Ascending aorta (tissue), 2 donors: ENCODE results near the gene ESR1. TPM values are rescaled to one million over a fixed set of nuclear protein-coding genes. Genes with fewer than 3 reads are reported as not detected.

Experiments
- DNase-seq, 2 donors: peaks; one replicate each; pipeline ENCODE4 v3.0.0-alpha.2; 2019; ENCODE audit warnings: low spot score in 2 of 2
- H3K27ac ChIP-seq, 2 donors: fragments of 200-600 bp; sonication (generic); one replicate each; pipeline ENCODE4 v1.5.1; 2016 to 2017; ENCODE audit warnings: mild to moderate bottlenecking in 1 of 2
- H3K27me3 ChIP-seq: fragments of 200-600 bp; sonication (generic); one replicate; pipeline ENCODE4 v1.5.1; 2017
- H3K36me3 ChIP-seq, 2 donors: fragments of 200-600 bp; sonication (generic); one replicate each; pipeline ENCODE4 v1.5.1; 2016
- H3K4me1 ChIP-seq, 2 donors: fragments of 200-600 bp; sonication (generic); one replicate each; pipeline ENCODE4 v1.5.1; 2016 to 2017; ENCODE audit warnings: mild to moderate bottlenecking in 1 of 2
- H3K4me3 ChIP-seq, 2 donors: fragments of 200-600 bp; sonication (generic); one replicate each; pipeline ENCODE4 v1.5.1; 2016 to 2017; ENCODE audit warnings: mild to moderate bottlenecking in 1 of 2
- H3K9me3 ChIP-seq, 2 donors: fragments of 200-600 bp; sonication (generic); one replicate each; pipeline ENCODE4 v1.5.1; 2016
- intact Hi-C: fragments of 100-400 bp; cut with DNase I; formaldehyde crosslinking; loops from one replicate; pipeline ENCODE4 v1.15.1; 2023
- total RNA-seq: library from RNA; depleted of rRNA; stranded (reverse); fragments of >200 nt; gene quantifications from one replicate; pipeline ENCODE4 v1.1.0, GENCODE V29; 2016
- TF ChIP-seq, protein P1 (sequence below), 3 experiments: fragments of 200-600 bp in 2 of 3; fragments of 450-650 bp in 1 of 3; sonication (generic) in 2 of 3; IDR thresholded peaks; one replicate each; pipeline ENCODE4 v1.5.1; 2016 to 2019; ENCODE audit warnings: antibody characterized with exemption in 3 of 3, mild to moderate bottlenecking in 1 of 3, moderate library complexity in 1 of 3

Gene ESR1
- total RNA-seq, 1 donor from 2014 or later, result 3.0 TPM

DNA sequence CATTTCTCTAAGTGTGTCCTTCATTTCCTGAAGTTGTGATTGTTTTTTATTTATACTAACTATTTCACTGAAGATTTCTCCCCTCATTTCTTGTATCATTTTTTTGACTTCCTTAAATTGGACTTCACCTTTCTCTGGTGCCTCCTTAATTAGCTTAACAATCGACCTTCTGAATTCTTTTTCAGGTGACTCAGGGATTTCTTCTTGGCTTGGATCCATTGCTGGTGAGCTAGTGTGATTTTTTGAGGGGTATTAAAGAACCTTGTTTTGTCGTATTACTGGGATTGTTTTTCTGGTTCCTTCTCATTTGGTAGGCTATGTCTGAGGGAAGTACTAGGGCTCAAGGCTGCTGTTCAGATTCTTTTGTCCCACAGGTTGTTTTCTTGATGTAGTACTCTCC is 92.8 kb downstream of the ESR1 start:
- TF ChIP-seq, protein P1, sequence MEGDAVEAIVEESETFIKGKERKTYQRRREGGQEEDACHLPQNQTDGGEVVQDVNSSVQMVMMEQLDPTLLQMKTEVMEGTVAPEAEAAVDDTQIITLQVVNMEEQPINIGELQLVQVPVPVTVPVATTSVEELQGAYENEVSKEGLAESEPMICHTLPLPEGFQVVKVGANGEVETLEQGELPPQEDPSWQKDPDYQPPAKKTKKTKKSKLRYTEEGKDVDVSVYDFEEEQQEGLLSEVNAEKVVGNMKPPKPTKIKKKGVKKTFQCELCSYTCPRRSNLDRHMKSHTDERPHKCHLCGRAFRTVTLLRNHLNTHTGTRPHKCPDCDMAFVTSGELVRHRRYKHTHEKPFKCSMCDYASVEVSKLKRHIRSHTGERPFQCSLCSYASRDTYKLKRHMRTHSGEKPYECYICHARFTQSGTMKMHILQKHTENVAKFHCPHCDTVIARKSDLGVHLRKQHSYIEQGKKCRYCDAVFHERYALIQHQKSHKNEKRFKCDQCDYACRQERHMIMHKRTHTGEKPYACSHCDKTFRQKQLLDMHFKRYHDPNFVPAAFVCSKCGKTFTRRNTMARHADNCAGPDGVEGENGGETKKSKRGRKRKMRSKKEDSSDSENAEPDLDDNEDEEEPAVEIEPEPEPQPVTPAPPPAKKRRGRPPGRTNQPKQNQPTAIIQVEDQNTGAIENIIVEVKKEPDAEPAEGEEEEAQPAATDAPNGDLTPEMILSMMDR (IDR thresholded peaks at IDR 0.05), result no peak
- Histone ChIP-seq H3K4me1 (no peaks in the 10 kb centered on the region), H3K27me3 (no peaks in the 10 kb centered on the region), H3K36me3 (no peaks in the 10 kb centered on the region), H3K4me3 (no peak overlapping the region), H3K9me3 (peaks cover 0 to 13% of the 10 kb centered on the region in 2 donors), H3K27ac (no peak overlapping the region)
- DNase-seq, result no peak
- intact Hi-C loops, result no loop called here

DNA sequence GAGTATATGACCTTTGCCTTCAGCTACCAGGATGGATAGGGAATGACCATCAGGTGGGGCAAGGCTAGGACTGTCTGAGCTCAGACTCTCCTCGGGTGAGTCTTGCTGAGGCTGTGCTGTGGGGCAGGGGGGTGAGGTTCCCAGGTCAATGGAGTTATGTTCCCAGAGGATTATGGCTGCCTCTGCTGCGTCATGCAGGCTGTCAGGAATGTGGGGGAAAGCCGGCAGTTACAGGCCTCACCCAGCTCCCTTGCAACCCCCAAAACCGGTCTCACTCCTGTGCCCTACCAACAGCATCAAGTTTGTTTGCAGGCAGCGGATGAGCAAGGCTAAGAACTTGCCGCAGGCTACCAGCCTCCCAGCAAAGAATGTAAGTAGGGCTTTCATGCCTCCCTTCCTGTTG is 93.5 kb downstream of the ESR1 start:
- DNase-seq, result no peak
- no peak overlapping the region for H3K27ac ChIP-seq
- H3K27me3 ChIP-seq, result no peaks in the 10 kb centered on the region
- H3K4me1 ChIP-seq, result no peaks in the 10 kb centered on the region
- no peaks in the 10 kb centered on the region for H3K36me3 ChIP-seq
- no peak overlapping the region for H3K4me3 ChIP-seq
- intact Hi-C loops, result no loop called here
- H3K9me3 ChIP-seq, result peaks cover 0 to 13% of the 10 kb centered on the region in 2 donors
- TF ChIP-seq, protein P1 (IDR thresholded peaks at IDR 0.05), result no peak

DNA sequence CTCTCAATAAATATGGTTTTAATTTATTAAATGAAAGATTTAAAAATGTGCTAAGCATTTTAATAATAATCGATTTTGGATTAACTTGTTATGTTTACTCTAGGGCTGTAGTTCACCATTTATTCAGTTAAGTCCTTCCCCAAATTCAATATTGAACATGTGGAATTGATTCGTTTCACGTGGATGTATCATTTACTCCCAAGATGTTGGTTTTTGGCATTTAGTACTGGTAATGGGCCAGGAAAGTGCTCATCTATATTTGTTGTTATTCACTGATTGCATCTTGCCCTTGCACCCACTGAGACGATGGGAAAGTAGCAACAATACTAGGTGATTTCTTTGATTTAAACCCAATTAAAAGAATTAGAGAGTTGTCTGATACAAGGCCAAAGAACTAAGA is 97.1 kb downstream of the ESR1 start:
- H3K4me3 ChIP-seq, result no peak overlapping the region
- DNase-seq, result no peak
- H3K27ac ChIP-seq, result no peak overlapping the region
- no peaks in the 10 kb centered on the region for H3K27me3 ChIP-seq
- H3K36me3 ChIP-seq, result no peaks in the 10 kb centered on the region
- TF ChIP-seq, protein P1 (IDR thresholded peaks at IDR 0.05), result no peak
- no peaks in the 10 kb centered on the region for H3K4me1 ChIP-seq
- peaks cover 0 to 2% of the 10 kb centered on the region in 2 donors for H3K9me3 ChIP-seq
- intact Hi-C loops, result no loop called here

DNA sequence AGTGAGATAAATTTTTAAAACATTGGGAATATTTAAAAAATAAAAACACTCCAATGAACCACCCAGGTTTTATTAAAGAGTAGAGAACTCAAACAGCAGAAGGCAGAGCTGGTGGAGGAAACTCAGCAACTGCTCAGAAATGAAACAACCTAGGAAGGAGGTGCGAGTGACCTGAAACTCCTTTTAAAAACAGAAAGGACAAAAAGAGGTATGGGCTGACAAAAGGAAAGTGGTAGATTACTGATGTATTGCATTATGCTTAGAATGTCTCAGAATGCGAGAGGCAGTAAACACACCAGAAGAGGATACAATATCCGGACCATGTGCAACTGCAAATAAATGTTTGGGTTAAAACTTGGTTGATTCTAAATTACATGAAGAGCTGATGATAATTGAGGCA is 97.6 kb downstream of the ESR1 start:
- no peaks in the 10 kb centered on the region for H3K36me3 ChIP-seq
- no peak for DNase-seq

DNA sequence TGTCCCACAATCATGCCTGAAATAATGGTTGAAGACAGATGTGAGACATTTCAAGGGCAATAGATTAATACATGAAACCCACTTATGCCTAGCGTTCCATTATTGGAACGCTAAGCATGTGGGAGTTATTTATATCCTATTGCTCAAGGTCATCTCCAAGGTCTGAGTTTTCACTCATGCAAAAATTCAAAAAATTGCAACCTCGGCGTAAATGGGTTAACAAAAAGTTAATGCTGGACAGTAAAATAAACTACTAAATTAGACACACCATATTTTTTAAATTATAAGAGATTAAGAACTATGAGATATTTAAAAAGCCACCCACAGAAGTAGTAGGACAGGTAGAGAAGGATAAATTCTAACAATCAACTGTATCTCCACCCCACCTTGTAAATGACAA is 98.4 kb downstream of the ESR1 start:
- DNase-seq, result no peak
- H3K27ac ChIP-seq, result no peak overlapping the region
- H3K4me3 ChIP-seq, result no peak overlapping the region
- H3K27me3 ChIP-seq, result no peaks in the 10 kb centered on the region
- intact Hi-C loops, result no loop called here
- TF ChIP-seq, protein P1 (IDR thresholded peaks at IDR 0.05), result no peak
- H3K36me3 ChIP-seq, result no peaks in the 10 kb centered on the region
- H3K4me1 ChIP-seq, result no peaks in the 10 kb centered on the region
- no peaks in the 10 kb centered on the region for H3K9me3 ChIP-seq

More for the DNA sequence above, 97.6 kb downstream of the ESR1 start:
- TF ChIP-seq, protein P1 (IDR thresholded peaks at IDR 0.05), result no peak
- Histone ChIP-seq H3K4me1 (no peaks in the 10 kb centered on the region), H3K9me3 (no peaks in the 10 kb centered on the region), H3K4me3 (no peak overlapping the region), H3K27me3 (no peaks in the 10 kb centered on the region), H3K27ac (no peak overlapping the region)
- intact Hi-C loops, result no loop called here

DNA sequence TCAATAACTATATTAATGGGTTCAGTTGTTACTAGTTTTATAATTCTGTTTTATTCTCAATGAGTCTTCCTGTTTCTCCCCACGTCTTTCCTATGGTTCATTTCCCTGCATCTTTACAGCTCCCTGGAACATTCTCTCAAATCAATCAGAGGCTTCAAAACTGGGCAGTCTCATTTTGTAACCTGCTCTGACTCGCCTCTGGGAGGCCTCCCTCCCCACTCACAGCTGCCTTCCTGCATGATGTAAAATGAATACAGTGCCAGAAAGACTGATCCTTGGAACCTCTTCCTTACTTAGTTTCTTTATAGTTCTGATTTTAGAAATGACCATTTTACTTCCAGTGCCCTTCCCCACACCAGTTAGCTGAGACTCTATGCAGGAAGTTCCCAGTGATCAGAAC is 103.9 kb downstream of the ESR1 start:
- Histone ChIP-seq H3K9me3 (no peaks in the 10 kb centered on the region), H3K4me1 (no peaks in the 10 kb centered on the region), H3K27me3 (no peaks in the 10 kb centered on the region), H3K4me3 (no peak overlapping the region), H3K36me3 (no peaks in the 10 kb centered on the region), H3K27ac (no peak overlapping the region)
- DNase-seq, result no peak
- intact Hi-C loops, result no loop called here
- TF ChIP-seq, protein P1 (IDR thresholded peaks at IDR 0.05), result no peak
